NB4 (cell line): Measurements from ENCODE around the gene GRM8.

ENCODE experiments used
- MYC ChIP-seq: IDR thresholded peaks from 2 replicates; pipeline ENCODE4 v1.6.1; 2011; ENCODE audit warnings: low read depth, low read length
- POLR2A ChIP-seq: IDR thresholded peaks from 2 replicates; pipeline ENCODE4 v1.6.1; 2011; ENCODE audit warnings: mild to moderate bottlenecking; ENCODE audit not compliant: insufficient read length; ENCODE audit errors: extremely low read depth
- TF ChIP-seq, protein P1 (sequence below): IDR thresholded peaks from one replicate; pipeline ENCODE4 v1.5.1; 2012; ENCODE audit warnings: low read depth, low read length
- TF ChIP-seq, protein P2 (sequence below): IDR thresholded peaks from 2 replicates; pipeline ENCODE4 v1.6.1; 2011; ENCODE audit warnings: low read depth, low read length

DNA sequence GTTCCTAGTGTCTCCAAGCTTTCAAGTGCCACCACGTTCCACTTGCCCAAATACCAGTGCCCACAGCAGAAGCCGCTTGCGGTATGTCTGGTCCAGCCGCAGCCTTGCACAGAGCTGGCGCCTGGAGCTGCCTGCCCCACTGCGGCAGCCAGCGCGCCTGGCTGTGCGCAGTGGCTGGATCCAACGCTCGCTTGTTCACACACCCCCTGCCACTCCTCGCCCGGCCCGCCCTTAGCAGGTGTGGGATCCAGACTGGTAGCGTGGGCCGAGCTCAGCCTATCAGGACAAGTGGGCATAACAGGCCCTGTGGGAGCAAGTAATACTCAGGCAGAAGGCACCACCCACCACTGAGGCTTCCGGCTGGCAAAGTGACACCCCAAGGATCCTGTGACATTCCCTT, 294.4 kb downstream of the GRM8 start:
- TF ChIP-seq, protein P1, sequence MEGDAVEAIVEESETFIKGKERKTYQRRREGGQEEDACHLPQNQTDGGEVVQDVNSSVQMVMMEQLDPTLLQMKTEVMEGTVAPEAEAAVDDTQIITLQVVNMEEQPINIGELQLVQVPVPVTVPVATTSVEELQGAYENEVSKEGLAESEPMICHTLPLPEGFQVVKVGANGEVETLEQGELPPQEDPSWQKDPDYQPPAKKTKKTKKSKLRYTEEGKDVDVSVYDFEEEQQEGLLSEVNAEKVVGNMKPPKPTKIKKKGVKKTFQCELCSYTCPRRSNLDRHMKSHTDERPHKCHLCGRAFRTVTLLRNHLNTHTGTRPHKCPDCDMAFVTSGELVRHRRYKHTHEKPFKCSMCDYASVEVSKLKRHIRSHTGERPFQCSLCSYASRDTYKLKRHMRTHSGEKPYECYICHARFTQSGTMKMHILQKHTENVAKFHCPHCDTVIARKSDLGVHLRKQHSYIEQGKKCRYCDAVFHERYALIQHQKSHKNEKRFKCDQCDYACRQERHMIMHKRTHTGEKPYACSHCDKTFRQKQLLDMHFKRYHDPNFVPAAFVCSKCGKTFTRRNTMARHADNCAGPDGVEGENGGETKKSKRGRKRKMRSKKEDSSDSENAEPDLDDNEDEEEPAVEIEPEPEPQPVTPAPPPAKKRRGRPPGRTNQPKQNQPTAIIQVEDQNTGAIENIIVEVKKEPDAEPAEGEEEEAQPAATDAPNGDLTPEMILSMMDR = no peak
- TF ChIP-seq, protein P2, sequence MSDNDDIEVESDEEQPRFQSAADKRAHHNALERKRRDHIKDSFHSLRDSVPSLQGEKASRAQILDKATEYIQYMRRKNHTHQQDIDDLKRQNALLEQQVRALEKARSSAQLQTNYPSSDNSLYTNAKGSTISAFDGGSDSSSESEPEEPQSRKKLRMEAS = no peak
- TF ChIP-seq POLR2A (no peak), MYC (no peak)
